ENCODE data around the gene TIGD6. TPM values are rescaled to one million over a fixed set of nuclear protein-coding genes. Genes with fewer than 3 reads are reported as not detected.

Gene TIGD6
- total RNA-seq, 2 donors from 2014 or later: 4.7 to 11.7 TPM

GRCh38 chr5:149959406-149960236 is 40.8 kb downstream of the TIGD6 start:
- TF ChIP-seq POLR2AphosphoS5 (IDR thresholded peaks at IDR 0.05): peak; percentile 26
- TF ChIP-seq POLR2A (IDR thresholded peaks at IDR 0.05): no peak
- TF ChIP-seq CTCF (IDR thresholded peaks at IDR 0.05): peak in 2 of 4 experiments; percentile 52 to 56
- intact Hi-C loops (cut with DNase I): loop anchor here (2.0 to 5.0 kb wide), 4 partner anchors 107 to 322 kb away; no protein-coding TSS in a partner anchor
- 44% methylated on average over 14 of the region's 14 CpGs for WGBS
- Histone ChIP-seq H3K4me3 (peak overlapping the region; percentile 77), H3K4me1 (replicated peaks) (no peaks in the 10 kb centered on the region), H3K27me3 (replicated peaks; ENCODE audit: insufficient read depth) (no peaks in the 10 kb centered on the region), H3K9me3 (no peaks in the 10 kb centered on the region), H3K36me3 (no peaks in the 10 kb centered on the region), H3K27ac (peak overlapping the region; percentile 87 to 92)
- no peak for DNase-seq (ENCODE audit: low spot score)

DNA sequence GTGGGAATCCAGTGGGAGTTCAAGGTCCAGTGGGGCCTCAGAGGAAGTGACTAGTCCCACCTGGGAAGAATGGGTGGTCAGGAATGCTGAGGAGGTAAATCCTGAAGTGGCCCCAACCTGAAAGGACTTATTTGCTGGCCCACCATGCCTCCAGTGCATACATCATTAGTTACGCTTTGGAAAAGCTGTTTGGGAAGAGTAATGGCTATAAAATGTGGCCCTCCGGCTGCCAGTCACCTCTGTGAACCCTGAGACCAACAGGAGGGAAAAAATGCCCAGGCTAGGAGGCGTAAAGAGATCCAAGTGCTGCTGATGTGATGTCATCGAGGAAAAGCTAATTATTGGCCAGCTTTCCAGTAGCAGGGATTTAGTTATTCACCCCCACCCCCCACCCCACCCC is 42.6 kb downstream of the TIGD6 start:
- Histone ChIP-seq H3K4me3 (no peak overlapping the region), H3K27me3 (replicated peaks; ENCODE audit: insufficient read depth) (no peaks in the 10 kb centered on the region), H3K9me3 (no peaks in the 10 kb centered on the region), H3K27ac (no peak overlapping the region), H3K36me3 (no peaks in the 10 kb centered on the region), H3K4me1 (replicated peaks) (no peaks in the 10 kb centered on the region)
- WGBS: 81% methylated on average over 4 of the region's 4 CpGs
- no peak for TF ChIP-seq POLR2A (IDR thresholded peaks at IDR 0.05)
- TF ChIP-seq POLR2AphosphoS5 (IDR thresholded peaks at IDR 0.05): no peak
- no peak for TF ChIP-seq CTCF (IDR thresholded peaks at IDR 0.05)
- no peak for DNase-seq (ENCODE audit: low spot score)
- intact Hi-C loops (cut with DNase I): no loop called here

GRCh38 chr5:149956685-149957084 is 43.8 kb downstream of the TIGD6 start:
- H3K27ac ChIP-seq: no peak overlapping the region
- no peak overlapping the region for H3K4me3 ChIP-seq
- intact Hi-C loops (cut with DNase I): no loop called here
- WGBS: 37% methylated on average over 5 of the region's 5 CpGs
- H3K27me3 ChIP-seq (replicated peaks; ENCODE audit: insufficient read depth): no peaks in the 10 kb centered on the region
- H3K36me3 ChIP-seq: no peaks in the 10 kb centered on the region
- TF ChIP-seq POLR2AphosphoS5 (IDR thresholded peaks at IDR 0.05) (peak; percentile 53), CTCF (IDR thresholded peaks at IDR 0.05) (no peak), POLR2A (IDR thresholded peaks at IDR 0.05) (no peak)
- H3K4me1 ChIP-seq (replicated peaks): no peaks in the 10 kb centered on the region
- no peak for DNase-seq (ENCODE audit: low spot score)
- H3K9me3 ChIP-seq: no peaks in the 10 kb centered on the region

DNA sequence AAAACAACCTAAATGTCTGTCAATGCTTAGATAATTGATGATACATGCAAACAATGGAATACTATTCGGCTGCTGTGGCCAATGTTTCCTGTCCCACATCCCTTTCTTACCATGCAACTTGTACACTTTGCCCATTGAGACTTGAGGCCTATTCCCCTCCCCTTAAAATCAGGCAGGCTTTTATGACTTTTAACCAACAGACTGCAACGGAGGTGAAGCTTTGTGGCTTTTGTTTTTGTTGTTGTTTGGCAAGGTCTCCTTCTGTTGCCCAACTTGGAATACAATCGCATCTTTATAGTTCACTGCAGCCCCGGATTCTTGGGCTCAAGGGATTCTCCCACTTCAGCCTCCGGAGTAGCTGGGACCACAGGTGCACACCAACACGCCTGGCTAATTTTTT is 45.7 kb downstream of the TIGD6 start:
- intact Hi-C loops (cut with DNase I): no loop called here
- H3K4me1 ChIP-seq (replicated peaks): no peaks in the 10 kb centered on the region
- H3K9me3 ChIP-seq: no peaks in the 10 kb centered on the region
- DNase-seq (ENCODE audit: low spot score): no peak
- TF ChIP-seq POLR2A (IDR thresholded peaks at IDR 0.05) (no peak), POLR2AphosphoS5 (IDR thresholded peaks at IDR 0.05) (no peak), CTCF (IDR thresholded peaks at IDR 0.05) (no peak)
- no peaks in the 10 kb centered on the region for H3K27me3 ChIP-seq (replicated peaks; ENCODE audit: insufficient read depth)
- no peaks in the 10 kb centered on the region for H3K36me3 ChIP-seq
- WGBS: 82% methylated on average over 6 of the region's 6 CpGs
- no peak overlapping the region for H3K27ac ChIP-seq
- H3K4me3 ChIP-seq: no peak overlapping the region

Data from prostate gland (tissue), 2 donors.